Activated naive CD4-positive, alpha-beta T cell (primary cell): Measurements from ENCODE around the gene ADRA2B.
"Not testable (repeated sequence)": the region's sequence is repeated elsewhere in the genome, so short reads cannot be mapped to it uniquely, and the experiment has no call there.

Experiments
- DNase-seq, 4 experiments: peaks; one replicate each; lab custom pipeline; 2025; lab: John Stamatoyannopoulos, UW

Gene ADRA2B

DNA sequence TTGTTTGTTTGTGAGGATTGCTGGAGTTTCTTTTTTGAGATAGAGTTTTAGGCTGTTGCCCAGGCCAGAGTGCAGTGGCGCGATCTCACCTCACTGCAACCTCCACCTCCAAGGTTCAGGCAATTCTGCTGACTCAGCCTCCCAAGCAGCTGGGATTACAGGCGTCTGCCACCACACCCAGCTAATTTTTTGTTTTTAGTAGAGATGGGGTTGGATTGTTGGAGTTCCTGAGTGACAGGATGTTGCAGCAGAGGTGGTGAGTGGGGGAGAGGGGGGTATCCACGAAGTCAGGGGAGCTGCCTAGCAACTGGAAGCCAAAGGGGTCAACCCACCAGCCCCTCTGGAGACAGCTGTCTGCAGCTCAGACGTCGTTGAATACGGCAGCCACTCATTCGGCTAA lies 46.5 kb downstream of the ADRA2B start:
- DNase-seq = not testable (repeated sequence)

GRCh38 chr2:96067902-96068581 lies 48.3 kb downstream of the ADRA2B start:
- DNase-seq = not testable (repeated sequence)

DNA sequence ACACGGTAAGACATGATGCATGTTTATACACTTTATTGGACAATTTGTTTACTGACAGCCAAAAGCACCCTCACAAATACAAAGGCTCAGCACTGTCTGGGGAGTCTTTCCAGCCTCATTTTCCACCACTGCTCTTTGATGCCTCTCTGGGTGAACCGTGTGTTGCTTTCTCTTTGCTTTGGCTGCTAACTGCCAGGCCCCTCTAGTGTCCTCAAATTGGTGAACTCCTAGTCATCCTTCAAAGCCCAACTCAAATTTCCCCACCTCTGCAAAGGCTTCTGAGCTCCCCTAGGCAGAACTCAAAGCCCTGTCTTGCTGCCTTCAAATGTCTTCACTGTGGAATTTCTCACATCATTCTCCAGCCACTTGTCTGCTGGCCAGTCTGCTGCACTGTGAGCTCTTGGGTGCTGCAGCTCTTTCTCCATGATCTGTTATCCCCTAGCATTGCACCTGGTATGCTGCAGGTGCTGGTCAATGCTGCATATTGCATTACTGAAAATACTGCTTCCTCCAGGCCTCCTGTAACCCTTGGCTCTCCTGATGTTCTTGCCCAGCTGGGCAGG lies 49.2 kb downstream of the ADRA2B start:
- DNase-seq = not testable (repeated sequence)

DNA sequence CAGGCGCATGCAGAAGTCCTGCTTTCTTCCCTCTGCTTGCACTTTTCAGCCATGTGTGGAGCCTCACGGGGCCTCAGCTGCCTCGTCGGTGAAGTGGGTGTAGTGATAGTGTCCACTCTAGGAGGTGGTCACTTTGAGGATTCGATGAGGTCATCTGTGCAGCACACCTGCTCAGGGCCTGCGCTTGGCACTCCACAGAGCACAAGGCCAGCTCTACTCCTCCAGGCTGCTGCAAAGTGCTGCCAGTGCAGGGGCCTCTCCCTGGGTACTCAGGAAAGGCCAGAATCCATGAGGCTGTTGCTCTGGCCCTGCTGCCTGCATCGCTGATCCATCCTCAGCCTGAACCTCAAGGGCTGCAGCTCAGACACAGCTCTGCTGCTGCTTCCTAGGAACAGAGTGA lies 49.9 kb downstream of the ADRA2B start:
- not testable (repeated sequence) for DNase-seq

GRCh38 chr2:96065954-96066353 lies 50.4 kb downstream of the ADRA2B start:
- DNase-seq = not testable (repeated sequence)

DNA sequence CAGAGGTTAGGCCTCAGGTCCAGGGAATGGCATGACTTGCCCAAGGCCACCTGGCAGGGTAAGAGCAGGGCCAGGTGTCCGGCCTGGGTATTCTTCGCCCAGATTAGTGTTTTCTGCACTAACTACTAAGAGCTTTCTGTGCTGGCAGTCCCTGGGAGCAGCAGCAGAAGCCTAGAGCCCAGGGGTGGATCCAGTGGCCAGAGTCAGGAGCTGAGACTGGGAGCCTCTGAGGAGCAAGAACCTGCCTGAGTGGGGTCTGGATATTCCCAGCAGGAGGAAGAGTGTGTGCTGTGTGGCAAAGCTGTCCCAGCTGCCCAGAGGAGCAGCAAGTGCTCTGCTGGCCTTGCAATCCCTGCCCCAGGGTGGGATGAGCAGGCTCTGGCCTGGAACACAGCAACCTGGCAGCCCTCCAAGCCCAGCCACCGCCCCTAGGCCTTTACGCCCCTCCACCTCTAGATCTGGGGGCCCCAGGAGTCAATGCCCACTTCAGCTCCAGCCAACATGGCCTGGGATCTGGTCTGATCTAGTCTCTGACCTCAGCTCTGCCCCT lies 50.9 kb downstream of the ADRA2B start:
- DNase-seq = no peak

- not testable (repeated sequence) for DNase-seq
Measured at GRCh38 chr2:96064760-96065159, 51.6 kb downstream of the ADRA2B start.

- DNase-seq = not testable (repeated sequence)
Measured at GRCh38 chr2:96064047-96064675, 52.2 kb downstream of the ADRA2B start.

- not testable (repeated sequence) for DNase-seq
Measured at GRCh38 chr2:96063116-96063899, 53.1 kb downstream of the ADRA2B start.
